Fibroblast of the aortic adventitia (primary cell): ENCODE data around the gene PLXNA3. TPM values are rescaled to one million over a fixed set of nuclear protein-coding genes. Genes with fewer than 3 reads are reported as not detected.

Source experiments
- DNase-seq: peaks from one replicate; pipeline ENCODE4 v3.0.0-alpha.2; 2010; ENCODE audit warnings: low read depth
- H3K4me3 ChIP-seq: 2 replicates; pipeline ENCODE4 v1.5.1; 2011; ENCODE audit warnings: low read depth, mild to moderate bottlenecking, control low read depth, low read length, moderate library complexity
- CTCF ChIP-seq: IDR thresholded peaks from 2 replicates; pipeline ENCODE4 v1.5.1; 2011; ENCODE audit warnings: mild to moderate bottlenecking, low read length, control low read depth, inconsistent platforms; ENCODE audit not compliant: insufficient read depth
- total RNA-seq: library from RNA; depleted of rRNA; stranded (reverse); fragments of >200 nt; gene quantifications from 2 replicates; pipeline ENCODE4 v1.2.3, GENCODE V29; 2012; ENCODE audit warnings: low replicate concordance

The PLXNA3 gene
- total RNA-seq, 1 donor: 25.8 TPM

GRCh38 chrX:154429711-154430110 is 28.4 kb upstream of the PLXNA3 start:
- TF ChIP-seq CTCF: no peak
- peak overlapping the region; percentile 74 for H3K4me3 ChIP-seq
- no peak for DNase-seq

GRCh38 chrX:154430479-154430878 is 27.6 kb upstream of the PLXNA3 start:
- no peak overlapping the region for H3K4me3 ChIP-seq
- TF ChIP-seq CTCF: no peak
- no peak for DNase-seq

- TF ChIP-seq CTCF: no peak
- DNase-seq: no peak
- no peak overlapping the region for H3K4me3 ChIP-seq
These were observed 27.2 kb upstream of the PLXNA3 start for GRCh38 chrX:154430916-154431315.

GRCh38 chrX:154431341-154431740 is 26.7 kb upstream of the PLXNA3 start:
- no peak for DNase-seq
- TF ChIP-seq CTCF: no peak
- H3K4me3 ChIP-seq: no peak overlapping the region

GRCh38 chrX:154432210-154432609 is 25.9 kb upstream of the PLXNA3 start:
- no peak overlapping the region for H3K4me3 ChIP-seq
- no peak for DNase-seq
- TF ChIP-seq CTCF: no peak

GRCh38 chrX:154433605-154434004 is 24.5 kb upstream of the PLXNA3 start:
- no peak overlapping the region for H3K4me3 ChIP-seq
- DNase-seq: no peak
- TF ChIP-seq CTCF: no peak

- DNase-seq: no peak
- no peak for TF ChIP-seq CTCF
- H3K4me3 ChIP-seq: no peak overlapping the region
These were observed 23.5 kb upstream of the PLXNA3 start for GRCh38 chrX:154434394-154435168.
